Endodermal cell (in vitro differentiated cells): ENCODE measurements around the gene COX11. TPM values are rescaled to one million over a fixed set of nuclear protein-coding genes. Genes with fewer than 3 reads are reported as not detected.

Source experiments
- DNase-seq: peaks from one replicate; pipeline ENCODE4 v3.0.0-alpha.2; 2017
- H3K27ac ChIP-seq: 2 replicates; pipeline ENCODE4 v1.5.1; 2013; ENCODE audit warnings: mild to moderate bottlenecking, low read depth, low read length, moderate library complexity
- H3K27me3 ChIP-seq: 2 replicates; pipeline ENCODE4 v1.6.1; 2013; ENCODE audit warnings: mild to moderate bottlenecking, low read length, moderate library complexity; ENCODE audit not compliant: insufficient read depth, control insufficient read depth, poor library complexity, severe bottlenecking
- H3K36me3 ChIP-seq: 2 replicates; pipeline ENCODE4 v1.7.0; 2013; ENCODE audit warnings: mild to moderate bottlenecking, low read length, moderate library complexity; ENCODE audit not compliant: control insufficient read depth, insufficient read depth
- H3K4me1 ChIP-seq: one replicate; pipeline ENCODE4 v1.7.0; 2013; ENCODE audit warnings: low read length; ENCODE audit not compliant: control insufficient read depth, insufficient read depth
- H3K4me3 ChIP-seq: 2 replicates; pipeline ENCODE4 v1.5.1; 2013; ENCODE audit warnings: mild to moderate bottlenecking, low read length, moderate library complexity
- H3K9ac ChIP-seq: 2 replicates; pipeline ENCODE4 v1.6.1; 2013; ENCODE audit warnings: mild to moderate bottlenecking, low read length, moderate library complexity; ENCODE audit not compliant: poor library complexity, severe bottlenecking; ENCODE audit errors: extremely low read depth
- H3K9me3 ChIP-seq: 2 replicates; pipeline ENCODE4 v1.6.1; 2013; ENCODE audit warnings: mild to moderate bottlenecking, low read length, moderate library complexity; ENCODE audit not compliant: control insufficient read depth
- H3K27ac Mint-ChIP-seq: 2 replicates; pipeline ENCODE4 v1.8.0; 2020; ENCODE audit warnings: mixed read lengths
- H3K27me3 Mint-ChIP-seq: 2 replicates; pipeline ENCODE4 v1.8.0; 2021; ENCODE audit warnings: mild to moderate bottlenecking, mixed read lengths; ENCODE audit not compliant: insufficient read depth
- H3K36me3 Mint-ChIP-seq: 2 replicates; pipeline ENCODE4 v1.8.0; 2020; ENCODE audit warnings: low read depth, mixed read lengths
- H3K4me1 Mint-ChIP-seq: 2 replicates; pipeline ENCODE4 v1.8.0; 2020; ENCODE audit warnings: mixed read lengths
- H3K4me3 Mint-ChIP-seq: 2 replicates; pipeline ENCODE4 v1.8.0; 2020; ENCODE audit warnings: mild to moderate bottlenecking, moderate library complexity, mixed read lengths
- H3K9me3 Mint-ChIP-seq: 2 replicates; pipeline ENCODE4 v1.8.0; 2020; ENCODE audit warnings: mild to moderate bottlenecking, mixed read lengths
- CTCF ChIP-seq: fragments of 200-600 bp; sonication (generic); conservative IDR thresholded peaks from 2 replicates; pipeline ENCODE4 v1.5.0; 2021; ENCODE audit warnings: antibody characterized with exemption, mild to moderate bottlenecking
- WGBS, 2 experiments: methylation state at CpG; one replicate each; pipeline versions ENCODE4 v1.1.5 to v1.1.7; 2013; ENCODE audit warnings: missing lambda C conversion rate in 2 of 2, mixed read lengths in 1 of 2; ENCODE audit not compliant: insufficient coverage in 1 of 2, insufficient read length in 1 of 2; 5-methylcytosine and 5-hydroxymethylcytosine counted together
- total RNA-seq, 2 donors: library from RNA; stranded (reverse); fragmentation: NEBNext Ultra II Directional in 1 of 2; extraction: Animal tissue kit (Norgen Biotek cat#: 25700) in 1 of 2; gene quantifications; 2 replicates in 1 of 2; 3 replicates in 1 of 2; pipeline ENCODE4 v1.2.1, GENCODE V29; 2021

COX11 gene
- total RNA-seq, 2 donors from 2014 or later: 85.3 to 86.2 TPM

GRCh38 chr17:54976316-54976715 is 7.9 kb upstream of the COX11 start:
- H3K4me1 Mint-ChIP-seq: peaks cover 2% of the 10 kb centered on the region
- no peak overlapping the region for H3K4me3 ChIP-seq
- no peak for TF ChIP-seq CTCF

GRCh38 chr17:54974759-54975158 is 6.3 kb upstream of the COX11 start:
- no peak for DNase-seq
- whole genome bisulfite sequencing, 2 experiments: 92 to 94% methylated on average over 2 to 3 of the region's 3 CpGs
- Histone ChIP-seq H3K9me3 (peaks cover 16% of the 10 kb centered on the region), H3K27ac (no peak overlapping the region), H3K4me3 (no peak overlapping the region), H3K4me1 (no peaks in the 10 kb centered on the region), H3K36me3 (no peaks in the 10 kb centered on the region), H3K27me3 (no peaks in the 10 kb centered on the region), H3K9ac (no peak overlapping the region)
- Mint-ChIP-seq H3K4me3 (no peak overlapping the region), H3K27me3 (no peaks in the 10 kb centered on the region), H3K36me3 (peaks cover 26% of the 10 kb centered on the region), H3K4me1 (peaks cover 9% of the 10 kb centered on the region), H3K9me3 (peaks cover 16% of the 10 kb centered on the region), H3K27ac (no peak overlapping the region)
- TF ChIP-seq CTCF: no peak

More at GRCh38 chr17:54976316-54976715, 7.9 kb upstream of the COX11 start:
- no peak overlapping the region for H3K9ac ChIP-seq
- Mint-ChIP-seq H3K36me3 (peaks cover 34% of the 10 kb centered on the region), H3K9me3 (peaks cover 24% of the 10 kb centered on the region), H3K4me3 (no peak overlapping the region), H3K27me3 (no peaks in the 10 kb centered on the region), H3K27ac (no peak overlapping the region)
- H3K36me3 ChIP-seq: no peaks in the 10 kb centered on the region
- no peak for DNase-seq
- no peaks in the 10 kb centered on the region for H3K4me1 ChIP-seq
- no peak overlapping the region for H3K27ac ChIP-seq
- WGBS, 2 experiments: 92 to 100% methylated on average over 2 to 3 of the region's 3 CpGs
- H3K27me3 ChIP-seq: no peaks in the 10 kb centered on the region
- H3K9me3 ChIP-seq: peaks cover 28% of the 10 kb centered on the region

GRCh38 chr17:54972406-54973138 is 4.1 kb upstream of the COX11 start:
- no peaks in the 10 kb centered on the region for H3K27me3 ChIP-seq
- no peak overlapping the region for H3K27ac Mint-ChIP-seq
- DNase-seq: no peak
- no peak for TF ChIP-seq CTCF
- H3K4me1 ChIP-seq: peaks cover 3% of the 10 kb centered on the region
- no peak overlapping the region for H3K4me3 Mint-ChIP-seq
- no peak overlapping the region for H3K27ac ChIP-seq
- H3K36me3 Mint-ChIP-seq: peaks cover 19% of the 10 kb centered on the region
- peaks cover 11% of the 10 kb centered on the region for H3K9me3 Mint-ChIP-seq
- no peaks in the 10 kb centered on the region for H3K27me3 Mint-ChIP-seq
- H3K9ac ChIP-seq: no peak overlapping the region
- no peak overlapping the region for H3K4me3 ChIP-seq
- peaks cover 7% of the 10 kb centered on the region for H3K9me3 ChIP-seq
- H3K4me1 Mint-ChIP-seq: peaks cover 9% of the 10 kb centered on the region
- H3K36me3 ChIP-seq: no peaks in the 10 kb centered on the region
- 78 to 95% methylated on average over 1 to 3 of the region's 3 CpGs for WGBS, 2 experiments
